AG10803 (cell line): ENCODE data around the gene NLN.
A peak's percentile ranks its signal among the peaks of the same experiment; 100 is the strongest.
"Not testable (repeated sequence)": the region's sequence is repeated elsewhere in the genome, so short reads cannot be mapped to it uniquely, and the experiment has no call there.

Experiments used
- DNase-seq: peaks from one replicate; pipeline ENCODE4 v3.0.0; 2010; ENCODE audit warnings: low read depth
- H3K4me3 ChIP-seq: 2 replicates; pipeline ENCODE4 v1.5.1; 2011; ENCODE audit warnings: mild to moderate bottlenecking, low read length, control low read depth
- TF ChIP-seq, protein P1 (sequence below): conservative IDR thresholded peaks from 2 replicates; pipeline ENCODE4 v1.5.1; 2011; ENCODE audit warnings: mild to moderate bottlenecking, low read length, control low read depth, inconsistent platforms

The NLN gene

DNA sequence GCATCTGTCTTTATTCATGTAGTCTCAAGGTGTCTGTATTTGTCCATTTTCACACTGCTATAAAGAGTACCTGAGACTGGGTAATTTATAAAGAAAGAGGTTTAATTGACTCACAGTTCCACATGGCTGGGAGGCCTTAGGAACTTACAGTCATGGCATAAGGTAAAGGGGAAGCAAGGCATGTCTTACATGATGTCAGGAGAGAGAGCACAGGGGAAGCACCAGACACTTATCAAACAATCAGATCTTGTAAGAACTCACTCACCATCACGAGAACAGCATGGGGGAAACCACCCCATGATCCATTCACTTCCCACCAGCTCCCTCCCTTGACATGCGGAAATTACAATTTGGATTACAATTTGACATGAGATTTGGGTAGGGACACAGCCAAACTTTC is 44.2 kb downstream of the NLN start:
- TF ChIP-seq, protein P1, sequence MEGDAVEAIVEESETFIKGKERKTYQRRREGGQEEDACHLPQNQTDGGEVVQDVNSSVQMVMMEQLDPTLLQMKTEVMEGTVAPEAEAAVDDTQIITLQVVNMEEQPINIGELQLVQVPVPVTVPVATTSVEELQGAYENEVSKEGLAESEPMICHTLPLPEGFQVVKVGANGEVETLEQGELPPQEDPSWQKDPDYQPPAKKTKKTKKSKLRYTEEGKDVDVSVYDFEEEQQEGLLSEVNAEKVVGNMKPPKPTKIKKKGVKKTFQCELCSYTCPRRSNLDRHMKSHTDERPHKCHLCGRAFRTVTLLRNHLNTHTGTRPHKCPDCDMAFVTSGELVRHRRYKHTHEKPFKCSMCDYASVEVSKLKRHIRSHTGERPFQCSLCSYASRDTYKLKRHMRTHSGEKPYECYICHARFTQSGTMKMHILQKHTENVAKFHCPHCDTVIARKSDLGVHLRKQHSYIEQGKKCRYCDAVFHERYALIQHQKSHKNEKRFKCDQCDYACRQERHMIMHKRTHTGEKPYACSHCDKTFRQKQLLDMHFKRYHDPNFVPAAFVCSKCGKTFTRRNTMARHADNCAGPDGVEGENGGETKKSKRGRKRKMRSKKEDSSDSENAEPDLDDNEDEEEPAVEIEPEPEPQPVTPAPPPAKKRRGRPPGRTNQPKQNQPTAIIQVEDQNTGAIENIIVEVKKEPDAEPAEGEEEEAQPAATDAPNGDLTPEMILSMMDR = no peak
- H3K4me3 ChIP-seq = no peak overlapping the region
- no peak for DNase-seq

DNA sequence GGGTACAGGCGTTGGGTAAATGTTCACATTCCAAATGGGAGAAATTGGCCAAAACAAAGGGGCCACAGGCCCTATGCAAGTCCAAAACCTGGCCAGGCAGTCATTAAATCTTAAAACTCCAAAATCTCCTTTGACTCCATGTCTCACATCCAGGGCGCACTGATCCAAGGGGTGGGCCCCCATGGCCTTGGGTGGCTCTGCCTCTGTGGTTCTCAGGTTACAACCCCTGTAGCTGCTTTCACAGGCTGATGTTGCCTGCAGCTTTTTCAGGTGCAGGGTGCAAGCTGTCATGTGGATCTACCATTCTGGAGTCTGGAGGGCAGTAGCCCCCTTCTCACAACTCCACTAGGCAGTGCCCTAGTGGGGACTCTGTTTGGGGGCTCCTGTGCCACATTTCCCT is 44.8 kb downstream of the NLN start:
- no peak overlapping the region for H3K4me3 ChIP-seq
- TF ChIP-seq, protein P1 = no peak
- no peak for DNase-seq

DNA sequence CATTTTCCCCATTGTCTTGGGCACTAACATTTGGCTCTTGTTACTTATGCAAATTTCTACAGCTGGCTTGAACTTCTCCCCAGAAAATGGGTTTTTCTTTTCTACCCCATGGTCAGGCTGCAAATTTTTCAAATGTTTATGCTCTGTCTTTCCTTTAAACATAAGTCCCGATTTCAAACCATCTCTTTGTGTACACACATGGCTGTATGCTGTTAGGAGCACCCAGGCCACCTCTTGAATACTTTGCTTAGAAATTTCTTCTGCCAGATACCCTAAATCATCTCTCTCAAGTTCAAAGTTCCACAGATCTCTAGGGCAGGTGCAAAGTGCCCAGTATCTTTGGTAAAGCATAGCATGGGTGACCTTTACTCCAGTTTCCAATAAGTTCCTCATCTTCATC is 45.6 kb downstream of the NLN start:
- no peak for DNase-seq
- H3K4me3 ChIP-seq = no peak overlapping the region
- TF ChIP-seq, protein P1 = no peak

DNA sequence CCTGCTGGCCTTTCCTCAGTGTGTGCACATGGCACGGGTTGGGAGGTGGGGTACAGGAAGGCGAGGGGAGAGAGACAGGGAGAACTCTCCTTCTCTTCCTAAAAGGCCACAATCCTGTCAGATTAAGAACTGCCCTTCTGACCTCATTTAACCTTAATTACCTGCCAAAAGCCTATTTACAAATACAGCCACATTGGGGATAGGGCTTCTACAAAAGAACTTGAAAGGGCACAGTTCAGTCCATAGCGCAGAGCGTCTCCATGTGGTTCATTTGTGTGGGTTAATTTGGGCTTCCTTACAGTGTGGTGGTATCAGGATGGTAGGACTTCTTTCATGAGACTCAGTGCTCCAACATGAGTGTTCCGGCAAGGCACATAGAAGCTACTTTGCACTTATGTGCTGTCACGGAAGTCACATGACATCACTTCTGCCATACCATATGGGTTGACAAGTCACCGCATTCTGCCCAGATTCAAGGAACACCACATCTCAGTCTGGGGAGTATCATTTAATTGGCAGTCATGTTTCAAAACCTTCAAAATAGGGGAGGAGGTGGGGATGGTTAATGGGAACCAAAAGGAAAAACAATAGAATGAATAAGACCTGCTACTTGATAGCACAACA is 46.8 kb downstream of the NLN start:
- TF ChIP-seq, protein P1 = no peak
- DNase-seq = no peak
- H3K4me3 ChIP-seq = no peak overlapping the region

DNA sequence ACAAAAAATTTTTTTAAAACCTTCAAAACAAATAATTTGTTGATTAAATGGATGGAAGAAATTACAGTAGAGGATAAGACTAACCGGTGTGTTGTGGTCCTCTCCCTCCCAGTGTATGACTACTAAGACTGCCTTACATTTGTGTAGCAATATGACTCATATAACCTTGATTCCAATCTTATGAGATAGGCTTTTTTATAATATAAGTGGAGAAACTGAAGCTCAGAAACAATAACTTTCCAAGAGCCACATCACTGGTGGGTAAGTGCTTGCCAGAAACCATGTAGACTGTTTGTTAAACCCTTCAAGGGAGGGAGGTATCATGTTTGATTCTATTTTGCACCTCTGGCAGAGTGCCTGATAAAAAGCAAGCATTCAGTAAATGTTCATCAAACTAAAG is 47.5 kb downstream of the NLN start:
- DNase-seq = peak; percentile 88

DNA sequence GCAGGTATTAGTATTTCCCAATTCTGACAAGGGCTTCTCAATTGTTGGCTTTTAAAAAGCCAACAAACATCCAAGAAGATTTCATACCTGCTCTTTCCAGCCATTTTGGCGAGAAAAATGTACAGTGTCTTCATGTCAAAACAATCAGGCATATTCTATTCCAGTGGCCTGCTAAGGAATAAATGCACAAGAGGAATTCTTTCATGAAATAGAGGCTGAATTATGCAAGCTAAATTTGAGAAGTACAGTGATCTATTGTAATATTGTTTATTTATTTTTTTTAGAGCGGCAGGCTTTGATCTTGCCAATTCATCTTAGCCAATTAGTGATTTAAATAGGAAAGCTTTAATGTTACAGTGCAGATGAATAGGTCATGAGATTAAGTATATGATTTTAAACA is 49.3 kb downstream of the NLN start:
- TF ChIP-seq, protein P1 = no peak
- H3K4me3 ChIP-seq = no peak overlapping the region
- no peak for DNase-seq

More for the DNA sequence above, 47.5 kb downstream of the NLN start:
- H3K4me3 ChIP-seq = no peak overlapping the region
- TF ChIP-seq, protein P1 = no peak

DNA sequence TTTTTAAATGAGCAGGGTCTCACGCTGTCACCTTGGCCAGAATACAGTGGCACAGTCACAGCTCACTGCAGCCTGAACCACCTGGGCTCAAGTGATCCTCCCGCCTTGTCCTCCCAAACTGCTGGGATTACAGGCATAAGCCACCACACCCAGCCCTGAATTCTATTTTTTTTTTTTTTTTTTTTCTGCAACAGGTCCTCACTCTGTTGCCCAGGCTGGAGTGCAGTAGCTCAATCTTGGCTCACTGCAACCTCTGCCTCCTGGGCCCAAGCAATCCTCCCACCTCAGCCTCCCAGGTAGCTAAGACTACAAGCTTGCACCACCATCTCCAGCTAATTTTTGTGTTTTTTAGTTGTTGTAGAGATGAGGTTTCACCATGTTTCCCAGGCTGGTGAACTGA is 51.0 kb downstream of the NLN start:
- not testable (repeated sequence) for H3K4me3 ChIP-seq, DNase-seq

DNA sequence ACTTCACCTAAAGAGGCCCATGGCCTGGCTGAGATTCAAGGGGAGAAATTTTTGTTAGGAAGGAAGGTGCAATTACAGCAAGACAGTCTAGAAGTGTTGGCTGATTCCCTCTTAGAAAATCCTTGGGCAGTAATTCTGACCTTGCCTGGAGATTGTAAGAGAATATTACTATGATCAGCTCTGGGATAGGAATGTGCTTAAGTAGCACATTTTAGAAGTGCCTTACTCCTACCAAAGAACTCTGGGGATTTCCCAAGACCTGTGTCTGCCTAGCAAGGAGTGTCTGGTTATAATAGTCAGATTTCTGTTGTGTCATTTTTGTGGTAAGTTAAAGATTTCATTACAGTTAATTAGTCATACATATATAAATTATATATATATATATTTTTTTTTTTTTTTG is 52.3 kb downstream of the NLN start:
- DNase-seq = peak; percentile 93
- TF ChIP-seq, protein P1 = no peak

More for the DNA sequence above, 52.3 kb downstream of the NLN start:
- H3K4me3 ChIP-seq = no peak overlapping the region
